ENCODE results near the gene GPATCH1.

GPATCH1 gene

DNA sequence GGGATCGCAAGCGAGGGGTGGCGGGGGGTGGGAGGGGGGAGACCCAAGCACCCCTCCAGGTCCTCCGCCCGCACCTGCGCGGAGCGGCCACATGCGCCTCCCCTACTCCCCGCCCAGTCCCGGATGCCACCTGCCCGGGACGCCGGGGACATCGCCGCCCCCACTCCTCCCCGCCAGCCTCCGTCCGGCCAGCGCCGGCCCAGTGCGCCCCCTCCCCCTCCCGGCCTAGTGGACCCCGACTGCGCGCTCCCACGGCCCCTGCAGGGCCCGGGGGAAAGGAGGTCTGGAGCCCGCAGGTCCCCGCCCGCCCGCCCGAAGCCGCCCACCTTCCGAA, 16.6 kb upstream of the GPATCH1 start:
- DNase-seq (ENCODE audit: low spot score): no peak

DNA sequence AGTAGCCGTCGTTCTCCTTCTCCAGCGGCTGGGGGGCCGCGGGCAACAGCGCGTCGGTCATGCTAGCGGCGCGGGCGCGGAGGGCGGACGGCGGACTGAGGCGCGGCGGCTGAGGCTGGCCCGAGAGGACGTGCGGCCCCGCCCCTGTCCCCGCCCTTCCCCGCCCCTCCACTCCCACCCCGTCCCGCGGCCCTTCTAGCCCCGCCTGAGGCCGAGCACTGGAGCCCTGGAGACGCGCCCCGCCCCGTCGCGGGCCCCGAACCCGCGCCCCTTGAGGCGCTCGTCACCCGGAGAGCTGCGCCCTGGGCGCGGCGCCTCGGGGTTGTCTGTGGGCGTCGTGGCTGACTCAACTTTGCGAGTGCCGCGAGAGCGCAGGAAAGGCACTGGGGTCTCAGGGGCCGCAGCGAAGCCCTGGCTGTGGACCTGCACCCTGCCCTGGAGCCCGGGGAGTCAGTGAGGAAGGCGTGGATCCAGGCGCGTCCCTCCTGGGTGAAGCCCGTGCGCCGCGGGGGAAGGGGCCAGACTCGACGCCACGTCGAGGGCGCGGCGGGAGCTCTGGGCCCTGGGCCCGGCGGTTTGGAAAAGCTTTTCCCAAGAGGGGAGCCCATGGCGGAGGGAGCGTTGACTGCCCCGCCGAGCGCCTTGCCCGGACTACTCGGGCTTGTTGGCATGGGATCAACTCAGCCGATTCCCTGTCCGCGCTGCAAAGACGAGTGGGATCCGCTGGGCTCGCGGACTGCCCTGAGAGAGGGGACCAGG, 16.0 kb upstream of the GPATCH1 start, which contains the start of gene RHPN2:
TSS of gene RHPN2 (minus strand) at position 97 of the 759 bp plus-strand sequence. CDS start at position 61, 36 bp downstream.
- DNase-seq (ENCODE audit: low spot score): peak; percentile 84

DNA sequence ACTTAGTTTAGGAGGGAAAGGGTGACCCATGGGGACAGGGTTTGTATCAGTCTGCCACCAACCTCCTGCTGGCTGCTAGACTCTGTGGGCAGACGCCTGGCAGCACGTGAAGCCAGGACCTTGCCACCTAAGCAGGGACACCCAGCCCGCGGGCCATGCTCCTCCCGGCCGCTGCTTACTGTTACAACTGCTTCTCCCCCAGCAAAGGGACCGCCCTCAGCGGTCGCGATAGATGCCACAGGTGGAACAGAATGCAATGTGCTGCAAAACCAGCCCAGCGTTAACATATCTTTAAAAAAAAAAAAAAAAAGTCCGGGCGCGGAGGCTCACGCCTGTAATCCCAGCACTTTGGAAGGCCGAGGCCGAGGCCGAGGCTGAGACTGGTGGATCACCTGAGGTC, 14.4 kb upstream of the GPATCH1 start:
- DNase-seq (ENCODE audit: low spot score): no peak

DNA sequence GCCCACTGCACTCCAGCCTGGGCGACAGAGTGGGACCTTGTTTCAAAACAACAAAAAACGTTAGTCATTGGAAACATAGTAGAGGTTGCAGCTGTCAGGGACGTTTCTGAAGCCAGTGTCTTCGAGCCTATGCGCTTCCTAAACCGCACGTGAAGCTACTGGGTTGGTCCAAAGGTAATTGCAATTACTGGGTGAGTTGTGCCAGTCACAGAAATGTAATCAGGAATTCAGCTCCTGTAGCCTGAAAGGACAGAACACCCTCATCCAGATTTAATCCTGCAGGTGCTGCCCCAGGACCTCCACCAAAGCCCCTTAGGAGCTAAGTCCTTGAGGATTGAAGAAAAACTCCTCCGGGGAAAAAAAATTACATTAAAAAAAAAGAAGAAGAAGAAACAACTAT, 13.9 kb upstream of the GPATCH1 start:
- DNase-seq (ENCODE audit: low spot score): no peak

DNA sequence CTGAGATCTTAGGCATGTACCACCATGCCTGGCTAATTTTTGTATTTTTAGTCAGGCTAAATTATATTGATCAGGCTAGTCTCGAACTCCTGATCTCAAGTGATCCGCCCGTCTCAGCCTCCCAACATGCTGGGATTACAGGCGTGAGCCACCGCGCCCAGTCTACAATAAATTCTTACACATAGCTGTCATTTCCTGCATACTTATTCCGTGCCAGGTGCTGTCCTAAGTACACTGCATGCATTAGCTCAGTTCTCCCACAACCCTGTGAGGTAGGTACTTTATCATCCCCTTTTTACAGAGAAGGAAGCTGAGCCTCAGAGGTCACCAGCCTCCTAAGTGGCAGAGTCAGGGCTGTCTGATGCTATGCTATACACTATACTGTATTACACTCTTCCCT, 9.1 kb upstream of the GPATCH1 start:
- DNase-seq (ENCODE audit: low spot score): peak; percentile 71

DNA sequence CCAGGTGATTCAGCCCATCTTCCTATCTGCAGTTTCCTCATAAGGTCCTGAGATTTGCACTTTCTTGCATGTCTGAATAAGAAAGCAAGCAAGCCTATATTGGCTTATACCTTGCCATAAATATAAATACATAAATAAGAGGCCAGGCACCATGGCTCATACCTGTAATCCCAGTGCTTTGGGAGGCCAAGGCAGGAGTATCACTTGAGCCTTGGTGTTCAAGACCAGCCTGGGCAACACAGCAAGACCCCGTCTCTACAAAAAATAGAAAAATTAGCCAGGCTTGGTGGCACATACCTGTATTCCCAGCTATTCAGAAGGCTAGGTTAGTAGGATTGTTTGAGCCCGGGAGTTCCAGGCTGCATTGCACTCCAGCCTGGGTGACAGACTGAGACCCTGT, 5.5 kb upstream of the GPATCH1 start:
- no peak for DNase-seq (ENCODE audit: low spot score)

DNA sequence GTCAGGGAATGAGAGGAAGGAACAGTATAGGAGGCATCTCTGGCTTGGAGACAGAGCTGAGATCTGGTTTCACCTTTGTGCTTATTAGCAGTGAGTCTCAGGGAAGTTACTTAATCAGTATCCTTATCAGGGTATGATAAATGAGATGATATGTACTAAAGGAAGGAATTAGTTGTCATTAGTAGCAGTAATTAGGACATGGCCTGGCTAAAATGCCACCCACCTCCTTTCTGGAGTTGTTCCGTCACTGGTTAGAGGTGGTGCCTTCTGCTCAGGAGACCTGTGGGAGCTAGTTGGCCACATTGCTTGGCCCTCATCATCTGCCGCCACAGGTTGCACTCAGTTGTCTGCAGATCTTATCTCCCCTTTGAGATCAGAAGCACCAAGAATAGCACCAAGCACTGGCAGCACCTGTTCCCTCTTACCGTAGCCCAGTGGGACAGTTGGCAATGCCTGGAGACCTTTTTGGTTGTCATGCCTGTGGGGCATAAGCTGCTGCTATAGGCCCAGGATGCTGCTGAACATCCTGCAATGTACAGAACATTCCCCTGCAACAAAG, 4.7 kb downstream of the GPATCH1 start:
- no peak for DNase-seq (ENCODE audit: low spot score)

DNA sequence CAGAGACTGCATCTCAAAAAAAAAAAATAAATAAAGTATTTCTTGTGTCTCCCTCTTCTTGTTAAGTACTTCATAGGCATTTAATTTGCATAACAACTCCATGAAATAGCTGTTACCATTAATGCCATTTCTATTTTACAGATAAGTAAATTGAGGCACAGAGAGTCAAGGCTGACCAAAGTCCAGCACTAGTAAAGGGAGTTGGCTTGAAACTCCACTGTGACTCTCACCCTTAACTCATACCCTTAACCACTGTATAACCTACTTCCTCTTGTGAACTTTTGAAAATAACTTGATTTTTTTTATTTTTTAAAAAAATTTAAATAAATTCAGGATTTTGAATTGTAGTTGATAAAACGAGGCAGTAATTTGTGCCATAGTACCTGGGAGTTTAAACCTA, 6.0 kb downstream of the GPATCH1 start:
- DNase-seq (ENCODE audit: low spot score): no peak

DNA sequence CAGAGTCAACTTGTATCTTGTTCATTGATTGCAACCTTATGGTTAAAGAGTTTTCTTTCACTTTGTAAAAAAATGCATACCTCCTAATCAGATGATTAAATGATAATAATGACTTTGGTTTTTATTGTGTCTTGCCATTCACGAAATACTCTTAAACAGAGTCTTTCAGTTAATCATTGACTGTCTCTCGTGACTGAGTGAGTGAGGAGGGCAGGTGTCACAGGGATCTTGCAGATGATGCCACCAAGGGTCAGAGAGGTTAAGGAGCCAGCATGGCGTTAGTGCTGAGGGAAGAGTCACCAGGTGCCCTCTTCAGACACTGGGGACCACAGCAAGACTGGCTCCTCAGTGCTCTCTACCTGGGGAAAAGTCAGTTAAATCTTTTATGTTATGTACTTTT, 8.0 kb downstream of the GPATCH1 start:
- DNase-seq (ENCODE audit: low spot score): no peak

DNA sequence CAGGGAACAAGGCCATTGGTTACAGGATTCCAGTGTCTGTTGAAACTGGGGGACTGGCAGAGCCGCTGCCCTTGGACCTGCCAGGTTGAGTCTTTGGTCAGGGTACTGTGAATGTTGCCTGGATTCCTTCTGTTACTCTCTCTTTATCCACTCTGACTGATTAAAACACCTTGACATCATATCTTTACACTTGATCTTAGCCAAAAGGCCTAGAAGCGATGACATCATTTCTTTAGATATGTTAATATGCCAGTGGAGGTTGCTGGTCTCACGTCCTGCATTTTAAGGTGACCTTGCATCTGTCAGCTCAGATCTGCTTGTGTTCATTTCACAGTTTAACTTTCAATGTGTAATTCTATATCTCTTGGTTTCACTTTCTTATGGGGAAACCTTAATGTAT, 9.2 kb downstream of the GPATCH1 start:
- no peak for DNase-seq (ENCODE audit: low spot score)

DNA sequence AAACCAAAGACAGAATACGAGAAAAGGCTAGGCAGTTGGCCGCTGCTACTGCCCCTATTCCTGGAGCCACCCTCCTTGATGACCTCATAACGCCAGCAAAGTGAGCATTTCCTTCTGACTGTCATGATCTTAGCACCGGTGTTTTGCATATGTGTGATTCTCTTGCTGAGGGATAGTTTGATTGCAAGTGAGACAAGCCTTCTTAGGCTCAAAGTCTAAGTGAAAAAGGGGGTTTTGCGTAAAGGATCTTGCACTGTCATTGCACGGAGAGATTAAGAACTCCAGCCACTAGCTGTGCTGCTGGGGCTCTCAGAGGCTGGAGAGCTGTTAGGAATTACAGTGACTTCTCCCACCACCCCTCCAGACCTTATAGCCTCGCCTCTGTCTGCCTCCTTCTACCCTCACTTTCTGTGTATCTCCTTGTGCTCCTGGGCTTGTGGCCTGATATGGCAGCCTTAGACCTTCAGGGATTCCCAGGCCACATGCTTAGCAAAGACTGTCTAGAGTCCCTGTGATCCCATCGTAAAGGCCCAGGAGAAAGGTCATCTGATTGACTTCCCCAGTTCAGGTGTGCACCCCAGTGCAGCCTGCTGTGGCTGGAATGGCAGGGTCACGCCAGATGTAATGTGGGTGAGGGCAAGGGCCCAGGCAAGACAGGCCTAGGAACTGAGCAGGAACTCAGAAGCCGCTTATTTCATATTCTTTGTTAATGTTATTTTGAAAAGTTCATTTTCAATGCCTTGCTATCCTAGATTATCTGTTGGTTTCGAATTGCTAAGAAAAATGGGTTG, 12.6 kb downstream of the GPATCH1 start:
- no peak for DNase-seq (ENCODE audit: low spot score)

DNA sequence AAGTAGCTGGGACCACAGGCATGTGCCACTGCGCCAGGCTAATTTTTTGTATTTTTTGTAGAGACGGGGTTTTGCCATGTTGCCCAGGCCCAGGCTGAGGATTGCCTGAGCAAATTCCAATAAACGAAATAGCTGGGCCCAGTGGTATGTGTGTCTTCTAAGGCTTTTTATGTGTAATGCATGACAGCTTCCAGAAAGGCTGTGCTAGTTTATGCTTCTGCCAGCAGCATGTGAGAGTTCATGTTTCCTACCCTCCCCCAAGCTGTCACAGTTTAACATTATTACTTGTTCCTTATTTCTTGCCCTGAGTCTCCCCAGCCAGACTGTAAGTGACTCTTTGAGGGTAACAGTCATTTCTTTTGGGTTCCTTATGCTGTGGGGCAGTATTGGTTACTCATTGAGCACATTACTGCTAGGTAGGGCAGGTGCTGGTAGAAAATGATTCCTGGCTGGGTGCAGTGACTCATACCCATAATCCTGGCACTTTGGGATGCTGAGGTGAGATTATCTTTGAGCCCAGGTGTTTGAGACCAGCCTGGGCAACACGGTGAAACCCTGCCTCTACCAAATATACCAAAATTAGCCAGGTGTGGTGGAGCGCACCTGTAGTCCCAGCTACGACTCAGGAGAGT, 13.6 kb downstream of the GPATCH1 start:
- no peak for DNase-seq (ENCODE audit: low spot score)

DNA sequence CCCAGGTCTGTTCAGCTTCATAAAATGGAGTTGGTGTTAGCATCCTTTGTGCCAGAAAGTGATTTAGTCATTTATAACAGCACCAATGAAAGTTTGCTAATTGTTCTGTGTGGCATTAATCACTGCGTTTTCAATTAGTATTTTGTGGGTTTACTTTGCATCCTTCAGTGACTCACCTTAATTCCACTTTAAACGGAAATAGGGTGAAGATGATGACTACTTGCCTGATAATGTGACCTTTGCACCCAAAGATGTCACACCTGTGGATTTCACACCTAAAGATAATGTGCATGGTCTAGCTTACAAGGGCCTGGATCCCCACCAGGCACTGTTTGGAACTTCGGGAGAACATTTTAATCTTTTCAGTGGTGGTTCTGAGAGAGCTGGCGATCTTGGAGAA, 15.0 kb downstream of the GPATCH1 start:
- DNase-seq (ENCODE audit: low spot score): peak; percentile 16

DNA sequence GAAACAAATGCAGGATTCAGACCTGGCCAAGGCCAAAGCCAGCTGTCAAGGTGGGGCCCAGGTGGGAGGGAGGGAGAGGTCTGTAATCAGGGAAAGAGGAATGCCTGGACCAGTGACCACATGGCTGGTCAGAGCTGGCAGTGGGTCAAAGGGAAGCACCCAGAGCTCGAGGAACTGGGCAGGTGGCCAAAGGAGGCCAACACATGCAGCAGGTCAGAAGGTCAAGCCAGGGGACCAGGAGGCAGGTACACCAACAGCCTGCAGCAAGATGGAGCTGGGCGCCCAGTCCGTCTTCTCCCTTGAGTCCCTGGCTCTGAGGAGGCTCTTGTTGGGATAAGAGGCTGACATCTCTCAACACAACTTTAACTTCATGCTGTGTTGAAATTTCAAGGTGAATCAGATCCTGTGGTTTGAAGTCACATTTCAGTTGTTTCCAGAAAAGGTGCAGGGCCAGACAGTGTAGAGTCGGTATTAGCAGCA, 17.1 kb downstream of the GPATCH1 start:
- no peak for DNase-seq (ENCODE audit: low spot score)

DNA sequence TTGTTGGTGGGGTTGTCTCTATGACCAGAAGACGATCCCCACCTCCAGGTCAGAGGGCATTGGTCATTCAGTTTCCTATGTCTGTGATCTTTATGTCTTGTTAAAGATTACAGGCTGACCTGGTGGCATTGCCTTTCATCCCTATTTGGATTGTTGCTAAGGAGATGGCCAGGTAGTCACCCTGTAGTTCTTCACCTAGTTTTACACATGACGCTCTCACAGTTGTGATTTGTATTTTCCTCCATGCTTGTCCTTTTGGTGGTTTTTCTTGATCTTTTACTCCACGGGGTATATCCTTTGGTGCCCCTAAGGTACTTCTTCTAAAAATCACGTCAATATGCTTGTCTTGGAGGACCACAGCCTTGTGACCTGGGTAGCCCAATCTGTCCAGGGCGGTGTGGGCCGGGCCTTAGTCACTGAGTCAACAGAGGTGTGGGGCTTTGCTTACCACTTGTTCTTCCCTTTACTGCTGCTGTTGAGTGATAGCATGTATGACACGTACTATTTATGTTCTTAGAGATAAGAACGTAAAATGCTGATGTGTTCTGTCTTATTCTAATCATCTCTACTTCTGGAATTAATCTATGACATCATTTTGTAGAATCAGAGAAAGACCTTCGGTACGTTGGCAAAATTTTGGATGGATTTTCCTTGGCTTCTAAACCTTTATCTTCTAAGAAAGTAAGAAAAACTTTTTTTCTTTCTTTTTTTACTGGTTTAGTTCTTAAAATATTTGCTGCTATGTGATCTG, 20.1 kb downstream of the GPATCH1 start:
- DNase-seq (ENCODE audit: low spot score): no peak

DNA sequence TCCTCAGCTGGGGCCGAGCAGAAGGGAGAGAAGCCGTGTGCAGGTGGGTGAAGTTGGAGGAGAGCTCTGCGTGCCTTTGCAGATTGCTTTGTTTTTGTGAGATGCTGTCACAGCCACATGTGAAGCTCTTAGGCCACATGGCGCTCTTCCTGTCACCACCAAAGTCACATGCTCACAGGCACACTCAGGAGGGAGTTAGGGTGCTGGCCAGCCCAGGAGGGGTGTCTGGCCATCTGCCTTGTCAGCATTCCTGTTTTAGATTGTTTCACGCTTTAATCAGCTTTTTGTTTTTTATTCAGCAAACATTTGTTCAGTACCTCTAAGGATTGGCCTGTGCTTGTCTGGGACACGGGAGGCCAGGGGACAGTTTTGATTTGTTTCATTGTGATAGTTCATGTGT, 21.9 kb downstream of the GPATCH1 start:
- no peak for DNase-seq (ENCODE audit: low spot score)

DNA sequence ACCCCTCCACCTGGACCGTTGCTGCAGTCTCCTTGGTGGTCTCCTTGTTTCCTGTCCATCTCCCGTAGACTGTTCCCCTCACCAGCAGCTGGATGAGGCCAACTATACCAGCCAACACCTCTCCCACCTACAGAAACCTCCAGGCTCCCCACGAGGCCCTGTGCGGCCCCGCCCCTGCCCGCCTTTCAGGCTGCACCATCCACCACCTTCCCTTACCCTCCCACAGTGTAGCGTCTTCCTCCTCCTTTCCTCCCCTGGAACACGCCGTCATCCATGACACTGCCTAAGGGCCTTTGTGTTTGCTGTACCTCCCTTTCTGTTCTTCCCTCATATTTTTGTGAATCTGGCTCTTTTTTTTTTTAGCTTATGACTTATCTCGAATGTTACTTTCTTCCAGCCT, 27.2 kb downstream of the GPATCH1 start:
- DNase-seq (ENCODE audit: low spot score): no peak

DNA sequence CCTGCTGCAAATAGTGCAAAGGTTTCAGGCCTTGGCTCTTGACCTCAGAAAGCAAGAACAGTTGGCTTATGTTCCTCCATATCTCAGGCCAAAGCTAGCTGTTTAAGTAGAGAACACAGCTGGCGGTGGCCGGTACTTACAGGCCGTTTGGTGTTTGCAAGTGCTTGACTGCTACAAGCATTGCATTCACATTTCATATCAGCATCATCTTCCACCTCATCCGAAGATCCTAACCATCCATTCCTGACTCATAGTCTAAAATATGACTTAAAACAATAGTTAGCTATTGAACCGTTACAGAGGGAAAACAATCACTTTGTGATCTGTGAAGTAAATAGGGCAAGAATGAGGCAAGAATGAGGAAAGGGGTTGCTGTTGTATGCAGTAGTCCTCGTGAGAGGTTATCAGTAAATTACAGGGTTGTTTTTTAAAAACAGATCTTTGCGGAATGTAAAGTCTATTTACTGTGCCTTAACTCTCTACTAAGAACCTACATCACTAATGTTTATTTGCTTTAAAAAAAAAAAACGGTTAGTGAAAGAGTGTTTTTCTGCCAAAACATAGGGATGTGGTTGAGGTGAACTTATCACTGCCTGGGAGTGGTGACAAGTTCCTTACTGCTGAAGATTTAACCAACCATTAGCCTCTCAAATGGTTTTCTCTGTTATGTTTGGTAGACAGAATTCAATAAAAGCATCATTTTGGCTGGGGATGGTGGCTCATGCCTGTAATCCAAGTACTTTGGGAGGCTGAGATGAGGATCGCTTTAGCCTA, 29.3 kb downstream of the GPATCH1 start:
- DNase-seq (ENCODE audit: low spot score): no peak

DNA sequence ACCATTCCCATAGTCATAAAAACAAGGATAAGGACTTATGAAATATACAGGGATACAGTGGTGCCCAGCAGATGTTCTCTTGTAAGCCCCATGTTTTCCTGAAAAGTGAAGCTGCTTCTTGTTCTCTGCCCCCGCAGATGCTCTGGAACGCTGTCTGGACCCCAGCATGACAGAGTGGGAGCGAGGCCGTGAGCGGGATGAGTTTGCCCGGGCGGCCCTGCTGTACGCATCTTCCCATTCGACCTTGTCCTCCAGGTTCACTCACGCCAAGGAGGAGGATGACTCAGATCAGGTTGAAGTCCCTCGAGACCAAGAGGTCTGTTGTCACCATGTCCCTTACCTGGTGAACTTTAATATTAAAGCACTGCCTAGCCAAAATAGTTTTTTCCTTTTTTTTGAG, 30.6 kb downstream of the GPATCH1 start:
- no peak for DNase-seq (ENCODE audit: low spot score)

DNA sequence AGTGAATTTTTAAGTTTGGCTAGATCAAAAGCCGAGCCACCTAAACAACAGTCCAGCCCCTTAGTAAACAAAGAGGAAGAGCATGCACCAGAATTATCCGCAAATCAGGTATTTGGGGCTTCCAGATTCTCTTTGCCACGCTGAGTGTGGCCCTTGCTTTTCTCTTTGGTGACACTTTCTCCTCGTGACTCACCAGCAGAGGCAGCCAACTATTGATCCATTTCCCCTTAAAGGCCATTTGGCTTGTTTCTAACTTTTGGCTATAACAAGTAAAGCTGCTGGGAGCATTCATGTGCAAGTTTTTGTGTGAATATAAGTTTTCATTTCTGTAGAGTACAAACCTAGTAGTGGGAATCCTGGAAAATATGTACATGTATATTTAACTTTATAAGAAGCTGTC, 33.3 kb downstream of the GPATCH1 start:
- no peak for DNase-seq (ENCODE audit: low spot score)

DNA sequence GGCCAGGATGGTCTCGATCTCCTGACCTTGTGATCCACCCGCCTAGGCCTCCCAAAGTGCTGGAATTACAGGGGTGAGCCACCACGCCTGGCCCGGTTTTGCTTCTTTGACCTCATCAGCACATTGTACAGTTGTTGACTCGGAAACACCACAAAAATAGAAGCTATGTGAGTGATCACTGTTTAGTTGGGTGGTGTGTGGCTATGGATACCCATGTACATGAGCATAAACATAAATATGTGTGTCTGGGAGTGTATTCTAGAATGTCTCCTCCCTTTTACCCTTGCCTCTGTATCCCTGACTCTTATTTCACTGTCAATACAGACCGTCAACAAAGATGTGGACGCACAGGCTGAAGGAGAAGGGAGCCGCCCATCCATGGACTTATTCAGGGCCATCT, 36.5 kb downstream of the GPATCH1 start:
- no peak for DNase-seq (ENCODE audit: low spot score)

All from RKO (cell line).